HG03159 (cell line): ENCODE data around the gene PLA2G12B.
"Not testable (repeated sequence)": the region's sequence is repeated elsewhere in the genome, so short reads cannot be mapped to it uniquely, and the experiment has no call there.

Source experiments
- ATAC-seq: cut with Tn5 transposase; IDR thresholded peaks from one replicate; pipeline ENCODE4 v1.9.1; 2021; ENCODE audit warnings: mild to moderate bottlenecking, moderate library complexity; ENCODE audit not compliant: unreplicated experiment

PLA2G12B gene

GRCh38 chr10:72943498-72944234, 10.9 kb downstream of the PLA2G12B start:
- ATAC-seq = no peak

GRCh38 chr10:72935361-72935760, 19.2 kb downstream of the PLA2G12B start:
- no peak for ATAC-seq

- no peak for ATAC-seq
Observed at GRCh38 chr10:72932259-72933015, 22.2 kb downstream of the PLA2G12B start.

- ATAC-seq = no peak
Observed at GRCh38 chr10:72930276-72930675, 24.3 kb downstream of the PLA2G12B start.

GRCh38 chr10:72928798-72929197, 25.8 kb downstream of the PLA2G12B start:
- ATAC-seq = no peak

GRCh38 chr10:72927485-72927884, 27.1 kb downstream of the PLA2G12B start:
- no peak for ATAC-seq

GRCh38 chr10:72925951-72926465, 28.6 kb downstream of the PLA2G12B start:
- ATAC-seq = no peak

- ATAC-seq = no peak
Observed at GRCh38 chr10:72924351-72924750, 30.3 kb downstream of the PLA2G12B start.

GRCh38 chr10:72921147-72921683, 33.4 kb downstream of the PLA2G12B start:
- ATAC-seq = not testable (repeated sequence)

- ATAC-seq = no peak
Observed at GRCh38 chr10:72918352-72918751, 36.3 kb downstream of the PLA2G12B start.

GRCh38 chr10:72917803-72918332, 36.7 kb downstream of the PLA2G12B start:
- not testable (repeated sequence) for ATAC-seq

- ATAC-seq = not testable (repeated sequence)
Observed at GRCh38 chr10:72917201-72917600, 37.4 kb downstream of the PLA2G12B start.

- no peak for ATAC-seq
Observed at GRCh38 chr10:72913287-72913686, 41.3 kb downstream of the PLA2G12B start.

- no peak for ATAC-seq
Observed at GRCh38 chr10:72912736-72913135, 41.9 kb downstream of the PLA2G12B start.

- no peak for ATAC-seq
Observed at GRCh38 chr10:72911758-72912157, 42.8 kb downstream of the PLA2G12B start.

- ATAC-seq = no peak
Observed at GRCh38 chr10:72910705-72911104, 43.9 kb downstream of the PLA2G12B start.

GRCh38 chr10:72906446-72906845, 48.2 kb downstream of the PLA2G12B start:
- ATAC-seq = no peak

- ATAC-seq = no peak
Observed at GRCh38 chr10:72904806-72905205, 49.8 kb downstream of the PLA2G12B start.

- ATAC-seq = not testable (repeated sequence)
Observed at GRCh38 chr10:72903941-72904446, 50.6 kb downstream of the PLA2G12B start.

GRCh38 chr10:72899545-72899944, 55.1 kb downstream of the PLA2G12B start:
- no peak for ATAC-seq

- no peak for ATAC-seq
Observed at GRCh38 chr10:72898616-72899015, 56.0 kb downstream of the PLA2G12B start.
